ENCODE results near the gene PLSCR3.

The PLSCR3 gene

GRCh38 chr17:7403727-7403976 is 9.3 kb upstream of the PLSCR3 start:
- peak; percentile 61 for ATAC-seq
- Mint-ChIP-seq H3K4me1 (peaks cover 28% of the 10 kb centered on the region), H3K27me3 (peaks cover 10% of the 10 kb centered on the region)

GRCh38 chr17:7403043-7403726 is 8.9 kb upstream of the PLSCR3 start:
- H3K4me3 Mint-ChIP-seq = peak overlapping the region; percentile 89 to 99
- no peak for ATAC-seq

More at GRCh38 chr17:7403727-7403976, 9.3 kb upstream of the PLSCR3 start:
- Mint-ChIP-seq H3K27ac (peak overlapping the region; percentile 94 to 97), H3K4me3 (peak overlapping the region; percentile 89 to 99), H3K9me3 (no peaks in the 10 kb centered on the region)
- no peak for DNase-seq

GRCh38 chr17:7398612-7399011 is 4.3 kb upstream of the PLSCR3 start:
- H3K4me1 Mint-ChIP-seq = peaks cover 21% of the 10 kb centered on the region
- DNase-seq (no peak), ATAC-seq (no peak)
- no peaks in the 10 kb centered on the region for H3K9me3 Mint-ChIP-seq
- H3K27ac Mint-ChIP-seq = no peak overlapping the region
- no peak overlapping the region for H3K4me3 Mint-ChIP-seq
- H3K27me3 Mint-ChIP-seq = no peaks in the 10 kb centered on the region

More at GRCh38 chr17:7403043-7403726, 8.9 kb upstream of the PLSCR3 start:
- Mint-ChIP-seq H3K4me1 (peaks cover 28% of the 10 kb centered on the region), H3K27ac (peak overlapping the region; percentile 23 to 97), H3K27me3 (peaks cover 10% of the 10 kb centered on the region), H3K9me3 (no peaks in the 10 kb centered on the region)
- DNase-seq = no peak

- Mint-ChIP-seq H3K4me1 (peaks cover 36% of the 10 kb centered on the region), H3K9me3 (no peaks in the 10 kb centered on the region), H3K4me3 (no peak overlapping the region), H3K27ac (no peak overlapping the region), H3K27me3 (no peaks in the 10 kb centered on the region)
- ATAC-seq (no peak), DNase-seq (no peak)
Observed at GRCh38 chr17:7396147-7396546, 1.8 kb upstream of the PLSCR3 start.

GRCh38 chr17:7393613-7394451 is 493 bp downstream of the PLSCR3 start:
- peak; percentile 72 for ATAC-seq

GRCh38 chr17:7392696-7393612 is 1.4 kb downstream of the PLSCR3 start:
- Mint-ChIP-seq H3K4me3 (peak overlapping the region; percentile 89 to 92), H3K27ac (peak overlapping the region; percentile 46 to 75)
- no peak for ATAC-seq

More at GRCh38 chr17:7393613-7394451, 493 bp downstream of the PLSCR3 start:
- Mint-ChIP-seq H3K4me3 (peak overlapping the region; percentile 89 to 92), H3K9me3 (no peaks in the 10 kb centered on the region), H3K4me1 (peaks cover 49% of the 10 kb centered on the region), H3K27me3 (no peaks in the 10 kb centered on the region), H3K27ac (peak overlapping the region; percentile 80 to 96)
- DNase-seq = peak; percentile 35 to 69

GRCh38 chr17:7391307-7391706 is 3.0 kb downstream of the PLSCR3 start:
- no peak for ATAC-seq
- no peak overlapping the region for H3K4me3 Mint-ChIP-seq
- H3K9me3 Mint-ChIP-seq = no peaks in the 10 kb centered on the region
- peaks cover 54% of the 10 kb centered on the region for H3K4me1 Mint-ChIP-seq
- peak overlapping the region; percentile 6 to 39 for H3K27ac Mint-ChIP-seq
- DNase-seq = no peak
- no peaks in the 10 kb centered on the region for H3K27me3 Mint-ChIP-seq

More at GRCh38 chr17:7392696-7393612, 1.4 kb downstream of the PLSCR3 start:
- H3K27me3 Mint-ChIP-seq = no peaks in the 10 kb centered on the region
- H3K9me3 Mint-ChIP-seq = no peaks in the 10 kb centered on the region
- no peak for DNase-seq
- H3K4me1 Mint-ChIP-seq = peaks cover 49% of the 10 kb centered on the region

GRCh38 chr17:7389924-7390910 is 4.1 kb downstream of the PLSCR3 start:
- H3K27ac Mint-ChIP-seq = peak overlapping the region in 1 of 2 donors; percentile 50
- ATAC-seq (no peak), DNase-seq (no peak)
- H3K4me1 Mint-ChIP-seq = peaks cover 51% of the 10 kb centered on the region
- H3K27me3 Mint-ChIP-seq = no peaks in the 10 kb centered on the region
- no peak overlapping the region for H3K4me3 Mint-ChIP-seq
- no peaks in the 10 kb centered on the region for H3K9me3 Mint-ChIP-seq

GRCh38 chr17:7388856-7389255 is 5.5 kb downstream of the PLSCR3 start:
- Mint-ChIP-seq H3K4me1 (peaks cover 54% of the 10 kb centered on the region), H3K27ac (no peak overlapping the region), H3K9me3 (no peaks in the 10 kb centered on the region), H3K4me3 (no peak overlapping the region), H3K27me3 (no peaks in the 10 kb centered on the region)
- no peak for DNase-seq
- no peak for ATAC-seq

GRCh38 chr17:7384489-7385081 is 9.7 kb downstream of the PLSCR3 start:
- Mint-ChIP-seq H3K9me3 (peaks cover 0 to under 1% of the 10 kb centered on the region in 2 donors), H3K27me3 (peaks cover 36% of the 10 kb centered on the region), H3K4me3 (peak overlapping the region; percentile 78 to 89), H3K27ac (no peak overlapping the region), H3K4me1 (peaks cover 38% of the 10 kb centered on the region)
- DNase-seq (no peak), ATAC-seq (no peak)

- ATAC-seq (peak; percentile 97), DNase-seq (peak; percentile 75 to 77)
- Mint-ChIP-seq H3K4me1 (peaks cover 38% of the 10 kb centered on the region), H3K27me3 (peaks cover 43% of the 10 kb centered on the region), H3K9me3 (peaks cover 7% of the 10 kb centered on the region in 2 donors), H3K27ac (peak overlapping the region in 1 of 2 donors; percentile 16), H3K4me3 (peak overlapping the region; percentile 78 to 89)
Observed at GRCh38 chr17:7383742-7384488, 10.4 kb downstream of the PLSCR3 start.

- peaks cover 7 to 8% of the 10 kb centered on the region in 2 donors for H3K9me3 Mint-ChIP-seq
- H3K27ac Mint-ChIP-seq = peak overlapping the region in 1 of 2 donors; percentile 16
- DNase-seq = no peak
- ATAC-seq = no peak
- peaks cover 38% of the 10 kb centered on the region for H3K4me1 Mint-ChIP-seq
- H3K4me3 Mint-ChIP-seq = peak overlapping the region; percentile 78 to 89
- H3K27me3 Mint-ChIP-seq = peaks cover 46% of the 10 kb centered on the region
Observed at GRCh38 chr17:7383371-7383741, 11.0 kb downstream of the PLSCR3 start.

- no peak for ATAC-seq
- no peak overlapping the region for H3K27ac Mint-ChIP-seq
- peaks cover 50% of the 10 kb centered on the region for H3K27me3 Mint-ChIP-seq
- H3K4me1 Mint-ChIP-seq = peaks cover 38% of the 10 kb centered on the region
- no peak for DNase-seq
- peak overlapping the region in 1 of 2 donors; percentile 89 for H3K4me3 Mint-ChIP-seq
- peaks cover 7 to 8% of the 10 kb centered on the region in 2 donors for H3K9me3 Mint-ChIP-seq
Observed at GRCh38 chr17:7382901-7383300, 11.4 kb downstream of the PLSCR3 start.

Data from stimulated activated naive CD8-positive, alpha-beta T cell treated with anti-CD3 and anti-CD28 coated beads, Interleukin-15, amount 100 ng/mL, for 72 hours (primary cell).